HFF-Myc (cell line): Measurements from ENCODE around the gene MINDY4B.

ENCODE experiments used
- DNase-seq: peaks from one replicate; pipeline ENCODE4 v3.0.0-alpha.2; 2011; ENCODE audit warnings: low read depth; ENCODE audit errors: extremely low read depth
- H3K4me3 ChIP-seq: replicated peaks from 2 replicates; pipeline ENCODE4 v1.5.1; 2011; ENCODE audit warnings: low read depth, mild to moderate bottlenecking, control low read depth, low read length
- CTCF ChIP-seq: IDR thresholded peaks from 2 replicates; pipeline ENCODE4 v1.5.1; 2012; ENCODE audit warnings: mild to moderate bottlenecking, low read depth, low read length, control low read depth; ENCODE audit errors: missing control alignments

MINDY4B gene

GRCh38 chr3:150889106-150889505 lies 16.1 kb downstream of the MINDY4B start:
- H3K4me3 ChIP-seq, result no peak overlapping the region
- DNase-seq, result no peak
- no peak for TF ChIP-seq CTCF

- no peak for TF ChIP-seq CTCF
- H3K4me3 ChIP-seq, result no peak overlapping the region
- DNase-seq, result no peak
These were observed 18.2 kb downstream of the MINDY4B start for GRCh38 chr3:150887031-150887430.

- TF ChIP-seq CTCF, result no peak
- H3K4me3 ChIP-seq, result no peak overlapping the region
- DNase-seq, result no peak
These were observed 19.7 kb downstream of the MINDY4B start for GRCh38 chr3:150885535-150885934.

GRCh38 chr3:150878996-150879575 lies 26.2 kb downstream of the MINDY4B start:
- no peak overlapping the region for H3K4me3 ChIP-seq
- DNase-seq, result no peak
- no peak for TF ChIP-seq CTCF

- no peak for TF ChIP-seq CTCF
- H3K4me3 ChIP-seq, result no peak overlapping the region
- DNase-seq, result no peak
These were observed 26.9 kb downstream of the MINDY4B start for GRCh38 chr3:150878290-150878689.

- no peak overlapping the region for H3K4me3 ChIP-seq
- TF ChIP-seq CTCF, result no peak
- DNase-seq, result no peak
These were observed 27.9 kb downstream of the MINDY4B start for GRCh38 chr3:150877303-150877702.
